HEK293T (cell line): ENCODE data around the gene TAF11L2.
"Not testable (repeated sequence)": the region's sequence is repeated elsewhere in the genome, so short reads cannot be mapped to it uniquely, and the experiment has no call there.

Experiments
- ARNT ChIP-seq: fragments of 450-650 bp; IDR thresholded peaks from 2 replicates; pipeline ENCODE4 v1.6.1; 2017; ENCODE audit warnings: mild to moderate bottlenecking
- BHLHE40 ChIP-seq: fragments of 450-650 bp; IDR thresholded peaks from 2 replicates; pipeline ENCODE4 v1.6.1; 2016; ENCODE audit warnings: mild to moderate bottlenecking, moderate library complexity, borderline replicate concordance
- CTBP1 ChIP-seq: fragments of 450-650 bp; IDR thresholded peaks from 2 replicates; pipeline ENCODE4 v1.6.1; 2016; ENCODE audit warnings: borderline replicate concordance
- FOXA1 ChIP-seq: fragments of 450-650 bp; IDR thresholded peaks from 2 replicates; pipeline ENCODE4 v1.6.1; 2016; ENCODE audit warnings: mild to moderate bottlenecking
- FOXM1 ChIP-seq: fragments of 450-650 bp; IDR thresholded peaks from 2 replicates; pipeline ENCODE4 v1.6.1; 2017; ENCODE audit warnings: mild to moderate bottlenecking, borderline replicate concordance
- LEF1 ChIP-seq: fragments of 450-650 bp; IDR thresholded peaks from 2 replicates; pipeline ENCODE4 v1.6.1; 2017; ENCODE audit warnings: mild to moderate bottlenecking, borderline replicate concordance
- SUZ12 ChIP-seq: fragments of 450-650 bp; IDR thresholded peaks from 2 replicates; pipeline ENCODE4 v1.6.1; 2016; ENCODE audit warnings: mild to moderate bottlenecking
- TARDBP ChIP-seq: fragments of 450-650 bp; IDR thresholded peaks from 2 replicates; pipeline ENCODE4 v1.6.1; 2016
- TF ChIP-seq, protein P1 (sequence below): fragments of 450-650 bp; IDR thresholded peaks from 2 replicates; pipeline ENCODE4 v1.6.1; 2016

GRCh38 chr5:17528369-17528768, 30.3 kb downstream of the TAF11L2 start, which contains the start of gene TAF11L6:
- not testable (repeated sequence) for TF ChIP-seq FOXA1, BHLHE40, CTBP1, SUZ12, LEF1, ARNT, FOXM1, TARDBP
- TF ChIP-seq, protein P1, sequence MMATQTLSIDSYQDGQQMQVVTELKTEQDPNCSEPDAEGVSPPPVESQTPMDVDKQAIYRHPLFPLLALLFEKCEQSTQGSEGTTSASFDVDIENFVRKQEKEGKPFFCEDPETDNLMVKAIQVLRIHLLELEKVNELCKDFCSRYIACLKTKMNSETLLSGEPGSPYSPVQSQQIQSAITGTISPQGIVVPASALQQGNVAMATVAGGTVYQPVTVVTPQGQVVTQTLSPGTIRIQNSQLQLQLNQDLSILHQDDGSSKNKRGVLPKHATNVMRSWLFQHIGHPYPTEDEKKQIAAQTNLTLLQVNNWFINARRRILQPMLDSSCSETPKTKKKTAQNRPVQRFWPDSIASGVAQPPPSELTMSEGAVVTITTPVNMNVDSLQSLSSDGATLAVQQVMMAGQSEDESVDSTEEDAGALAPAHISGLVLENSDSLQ = not testable (repeated sequence)
